Smooth muscle cell (in vitro differentiated cells): ENCODE measurements around the gene AP1B1. TPM values are rescaled to one million over a fixed set of nuclear protein-coding genes. Genes with fewer than 3 reads are reported as not detected.

Experiments used
- DNase-seq: peaks from one replicate; lab custom pipeline; 2025; ENCODE audit not compliant: unreplicated experiment; lab: John Stamatoyannopoulos, UW
- H2AFZ ChIP-seq: fragments of 200-600 bp; sonication (generic); 2 replicates; pipeline ENCODE4 v1.6.0; 2016; ENCODE audit warnings: antibody characterized with exemption, low read depth, mild to moderate bottlenecking
- H3F3A ChIP-seq: fragments of 200-600 bp; sonication (generic); 2 replicates; pipeline ENCODE4 v1.6.0; 2017; ENCODE audit warnings: antibody characterized with exemption, low read depth
- H3K27ac ChIP-seq: fragments of 200-600 bp; sonication (generic); 2 replicates; pipeline ENCODE4 v1.5.1; 2016; ENCODE audit warnings: low read depth, mild to moderate bottlenecking
- H3K27me3 ChIP-seq: fragments of 200-600 bp; sonication (generic); 2 replicates; pipeline ENCODE4 v1.6.1; 2016; ENCODE audit warnings: low read depth, mild to moderate bottlenecking
- H3K36me3 ChIP-seq: fragments of 200-600 bp; sonication (generic); 2 replicates; pipeline ENCODE4 v1.5.1; 2016; ENCODE audit warnings: low read depth
- H3K4me1 ChIP-seq: fragments of 200-600 bp; sonication (generic); 2 replicates; pipeline ENCODE4 v1.5.1; 2016; ENCODE audit warnings: low read depth
- H3K4me2 ChIP-seq: fragments of 200-600 bp; sonication (generic); 2 replicates; pipeline ENCODE4 v1.6.0; 2016; ENCODE audit warnings: mild to moderate bottlenecking
- H3K4me3 ChIP-seq: fragments of 200-600 bp; sonication (generic); 2 replicates; pipeline ENCODE4 v1.5.1; 2016; ENCODE audit warnings: mild to moderate bottlenecking
- H3K79me2 ChIP-seq: fragments of 200-600 bp; sonication (generic); 2 replicates; pipeline ENCODE4 v1.6.0; 2016; ENCODE audit warnings: low read depth, mild to moderate bottlenecking
- H3K9ac ChIP-seq: fragments of 200-600 bp; sonication (generic); 2 replicates; pipeline ENCODE4 v1.6.0; 2016; ENCODE audit warnings: low read depth
- H3K9me3 ChIP-seq: fragments of 200-600 bp; sonication (generic); replicated peaks from 2 replicates; pipeline ENCODE4 v1.5.1; 2016; ENCODE audit warnings: low read depth
- H4K20me1 ChIP-seq: fragments of 200-600 bp; sonication (generic); 2 replicates; pipeline ENCODE4 v1.6.0; 2016; ENCODE audit warnings: low read depth
- WGBS: methylation state at CpG from one replicate; pipeline ENCODE4 v1.1.7; 2016; ENCODE audit warnings: low lambda C conversion rate; 5-methylcytosine and 5-hydroxymethylcytosine counted together
- polyA plus RNA-seq: library from polyadenylated mRNA; unstranded; fragments of >200 nt; fragmentation: Nextera tagmentation; extraction: Ambion mirVana; gene quantifications from 2 replicates; pipeline ENCODE4 v1.2.1, GENCODE V29; 2016
- total RNA-seq: library from RNA; depleted of rRNA; stranded (reverse); fragments of >200 nt; gene quantifications from 2 replicates; pipeline ENCODE4 v1.2.3, GENCODE V29; 2014
- TF ChIP-seq, protein P1 (sequence below): fragments of 200-600 bp; sonication (generic); IDR thresholded peaks from 2 replicates; pipeline ENCODE4 v1.5.1; 2017; ENCODE audit warnings: borderline replicate concordance, mild to moderate bottlenecking, antibody characterized with exemption; ENCODE audit not compliant: insufficient read depth, poor library complexity, severe bottlenecking

AP1B1 gene
- total and polyA plus RNA-seq, 2 experiments from 2014 or later: 30.3 to 38.5 TPM

DNA sequence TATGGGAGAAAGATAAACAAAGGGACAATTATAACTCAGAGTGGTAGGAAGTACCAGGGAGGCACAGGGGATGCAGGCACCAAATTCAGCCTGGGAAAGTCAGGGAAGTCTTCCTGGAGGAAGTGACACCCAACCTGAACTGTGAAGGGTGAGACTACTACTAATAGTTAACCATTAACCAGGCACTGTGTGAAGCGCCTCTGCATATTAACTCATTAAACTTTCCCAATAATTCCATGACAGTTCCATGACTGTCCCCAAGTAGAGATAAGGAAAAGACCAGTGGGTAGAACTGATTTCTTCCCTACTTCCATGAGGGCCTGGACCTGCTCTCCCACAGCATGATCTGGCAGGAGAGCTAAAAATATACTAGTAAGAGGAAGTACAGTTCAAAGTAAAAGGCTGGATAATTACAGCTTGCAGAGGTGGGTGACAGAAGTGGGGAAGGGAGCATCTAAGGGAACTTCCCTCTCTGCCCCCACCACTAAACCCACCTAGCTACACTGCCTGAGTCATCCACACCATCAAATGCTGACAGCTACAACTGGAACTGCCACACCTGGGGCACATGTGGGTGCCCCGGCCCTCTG is 4.7 kb upstream of the AP1B1 start:
- Histone ChIP-seq H3K79me2 (peaks cover 2% of the 10 kb centered on the region), H4K20me1 (no peaks in the 10 kb centered on the region), H3K36me3 (no peaks in the 10 kb centered on the region), H3K4me1 (no peaks in the 10 kb centered on the region), H3K4me2 (no peak overlapping the region), H3K4me3 (no peak overlapping the region), H3K9ac (no peak overlapping the region), H3K27me3 (no peaks in the 10 kb centered on the region), H3F3A (no peaks in the 10 kb centered on the region), H2AFZ (no peak overlapping the region), H3K9me3 (no peaks in the 10 kb centered on the region), H3K27ac (no peak overlapping the region)
- no peak for DNase-seq
- 85% methylated on average over 2 of the region's 2 CpGs for WGBS
- TF ChIP-seq, protein P1, sequence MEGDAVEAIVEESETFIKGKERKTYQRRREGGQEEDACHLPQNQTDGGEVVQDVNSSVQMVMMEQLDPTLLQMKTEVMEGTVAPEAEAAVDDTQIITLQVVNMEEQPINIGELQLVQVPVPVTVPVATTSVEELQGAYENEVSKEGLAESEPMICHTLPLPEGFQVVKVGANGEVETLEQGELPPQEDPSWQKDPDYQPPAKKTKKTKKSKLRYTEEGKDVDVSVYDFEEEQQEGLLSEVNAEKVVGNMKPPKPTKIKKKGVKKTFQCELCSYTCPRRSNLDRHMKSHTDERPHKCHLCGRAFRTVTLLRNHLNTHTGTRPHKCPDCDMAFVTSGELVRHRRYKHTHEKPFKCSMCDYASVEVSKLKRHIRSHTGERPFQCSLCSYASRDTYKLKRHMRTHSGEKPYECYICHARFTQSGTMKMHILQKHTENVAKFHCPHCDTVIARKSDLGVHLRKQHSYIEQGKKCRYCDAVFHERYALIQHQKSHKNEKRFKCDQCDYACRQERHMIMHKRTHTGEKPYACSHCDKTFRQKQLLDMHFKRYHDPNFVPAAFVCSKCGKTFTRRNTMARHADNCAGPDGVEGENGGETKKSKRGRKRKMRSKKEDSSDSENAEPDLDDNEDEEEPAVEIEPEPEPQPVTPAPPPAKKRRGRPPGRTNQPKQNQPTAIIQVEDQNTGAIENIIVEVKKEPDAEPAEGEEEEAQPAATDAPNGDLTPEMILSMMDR: no peak

- no peaks in the 10 kb centered on the region for H3K27me3 ChIP-seq
- no peaks in the 10 kb centered on the region for H3K36me3 ChIP-seq
- H2AFZ ChIP-seq: no peak overlapping the region
- DNase-seq: no peak
- WGBS: 90% methylated on average over 8 of the region's 8 CpGs
- peaks cover 7% of the 10 kb centered on the region for H3K4me1 ChIP-seq
- peaks cover 18% of the 10 kb centered on the region for H3K79me2 ChIP-seq
- H3K4me3 ChIP-seq: no peak overlapping the region
- no peak overlapping the region for H3K9ac ChIP-seq
- H3K27ac ChIP-seq: no peak overlapping the region
- no peaks in the 10 kb centered on the region for H3F3A ChIP-seq
- no peak overlapping the region for H3K4me2 ChIP-seq
- H4K20me1 ChIP-seq: no peaks in the 10 kb centered on the region
- H3K9me3 ChIP-seq: no peaks in the 10 kb centered on the region
- TF ChIP-seq, protein P1: no peak
Measured at GRCh38 chr22:29391546-29391945, 3.2 kb upstream of the AP1B1 start.

- H3K36me3 ChIP-seq: no peaks in the 10 kb centered on the region
- no peak overlapping the region for H2AFZ ChIP-seq
- DNase-seq: no peak
- H3K4me2 ChIP-seq: no peak overlapping the region
- H3K79me2 ChIP-seq: peaks cover 30% of the 10 kb centered on the region
- no peaks in the 10 kb centered on the region for H3K27me3 ChIP-seq
- TF ChIP-seq, protein P1: no peak
- H3K9me3 ChIP-seq: no peaks in the 10 kb centered on the region
- peaks cover 7% of the 10 kb centered on the region for H3K4me1 ChIP-seq
- no peaks in the 10 kb centered on the region for H3F3A ChIP-seq
- H3K27ac ChIP-seq: no peak overlapping the region
- 97% methylated on average over 6 of the region's 6 CpGs for WGBS
- H3K9ac ChIP-seq: no peak overlapping the region
- H3K4me3 ChIP-seq: no peak overlapping the region
- H4K20me1 ChIP-seq: peaks cover 3% of the 10 kb centered on the region
Measured at GRCh38 chr22:29390270-29390669, 1.9 kb upstream of the AP1B1 start.

DNA sequence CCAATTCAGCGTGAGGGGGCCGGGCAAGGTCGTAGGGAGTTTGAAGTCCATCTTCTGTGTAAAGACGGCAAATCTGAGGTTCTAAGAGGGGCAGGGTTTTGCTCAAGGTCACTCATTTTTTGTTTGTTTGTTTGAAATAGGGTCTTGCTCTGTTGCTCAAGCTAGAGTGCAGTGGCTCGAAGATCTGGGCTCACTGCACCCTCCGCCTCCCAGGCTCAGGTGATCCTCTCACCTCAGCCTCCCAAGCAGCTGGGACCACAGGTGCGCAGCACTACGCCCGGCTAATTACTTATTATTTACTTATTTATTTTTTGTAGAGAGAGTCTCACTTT is 355 bp upstream of the AP1B1 start:
- Histone ChIP-seq H3K9ac (peak overlapping the region; percentile 84), H3K27ac (no peak overlapping the region)

More for the DNA sequence above, 355 bp upstream of the AP1B1 start:
- Histone ChIP-seq H3K79me2 (peaks cover 37% of the 10 kb centered on the region), H3K27me3 (no peaks in the 10 kb centered on the region), H3K36me3 (no peaks in the 10 kb centered on the region), H3K4me2 (peak overlapping the region; percentile 95), H4K20me1 (peaks cover 5% of the 10 kb centered on the region), H3K9me3 (no peaks in the 10 kb centered on the region), H3F3A (no peaks in the 10 kb centered on the region), H3K4me3 (peak overlapping the region; percentile 90), H3K4me1 (peaks cover 7% of the 10 kb centered on the region), H2AFZ (peak overlapping the region; percentile 92)
- TF ChIP-seq, protein P1: no peak
- no peak for DNase-seq
- WGBS: 45% methylated on average over 9 of the region's 9 CpGs
